Ascending aorta (tissue), 2 donors: ENCODE data around the gene KTN1. TPM values are rescaled to one million over a fixed set of nuclear protein-coding genes. Genes with fewer than 3 reads are reported as not detected.

ENCODE experiments used
- DNase-seq, 2 donors: peaks; one replicate each; pipeline ENCODE4 v3.0.0-alpha.2; 2019; ENCODE audit warnings: low spot score in 2 of 2
- H3K27ac ChIP-seq, 2 donors: fragments of 200-600 bp; sonication (generic); one replicate each; pipeline ENCODE4 v1.5.1; 2016 to 2017; ENCODE audit warnings: mild to moderate bottlenecking in 1 of 2
- H3K27me3 ChIP-seq: fragments of 200-600 bp; sonication (generic); one replicate; pipeline ENCODE4 v1.5.1; 2017
- H3K36me3 ChIP-seq, 2 donors: fragments of 200-600 bp; sonication (generic); one replicate each; pipeline ENCODE4 v1.5.1; 2016
- H3K4me1 ChIP-seq, 2 donors: fragments of 200-600 bp; sonication (generic); one replicate each; pipeline ENCODE4 v1.5.1; 2016 to 2017; ENCODE audit warnings: mild to moderate bottlenecking in 1 of 2
- H3K4me3 ChIP-seq, 2 donors: fragments of 200-600 bp; sonication (generic); one replicate each; pipeline ENCODE4 v1.5.1; 2016 to 2017; ENCODE audit warnings: mild to moderate bottlenecking in 1 of 2
- H3K9me3 ChIP-seq, 2 donors: fragments of 200-600 bp; sonication (generic); one replicate each; pipeline ENCODE4 v1.5.1; 2016
- CTCF ChIP-seq, 3 experiments: fragments of 200-600 bp in 2 of 3; fragments of 450-650 bp in 1 of 3; sonication (generic) in 2 of 3; IDR thresholded peaks; one replicate each; pipeline ENCODE4 v1.5.1; 2016 to 2019; ENCODE audit warnings: antibody characterized with exemption in 3 of 3, mild to moderate bottlenecking in 1 of 3, moderate library complexity in 1 of 3
- intact Hi-C: fragments of 100-400 bp; cut with DNase I; formaldehyde crosslinking; loops from one replicate; pipeline ENCODE4 v1.15.1; 2023
- total RNA-seq: library from RNA; depleted of rRNA; stranded (reverse); fragments of >200 nt; gene quantifications from one replicate; pipeline ENCODE4 v1.1.0, GENCODE V29; 2016

KTN1 gene
- 36.3 TPM for total RNA-seq

DNA sequence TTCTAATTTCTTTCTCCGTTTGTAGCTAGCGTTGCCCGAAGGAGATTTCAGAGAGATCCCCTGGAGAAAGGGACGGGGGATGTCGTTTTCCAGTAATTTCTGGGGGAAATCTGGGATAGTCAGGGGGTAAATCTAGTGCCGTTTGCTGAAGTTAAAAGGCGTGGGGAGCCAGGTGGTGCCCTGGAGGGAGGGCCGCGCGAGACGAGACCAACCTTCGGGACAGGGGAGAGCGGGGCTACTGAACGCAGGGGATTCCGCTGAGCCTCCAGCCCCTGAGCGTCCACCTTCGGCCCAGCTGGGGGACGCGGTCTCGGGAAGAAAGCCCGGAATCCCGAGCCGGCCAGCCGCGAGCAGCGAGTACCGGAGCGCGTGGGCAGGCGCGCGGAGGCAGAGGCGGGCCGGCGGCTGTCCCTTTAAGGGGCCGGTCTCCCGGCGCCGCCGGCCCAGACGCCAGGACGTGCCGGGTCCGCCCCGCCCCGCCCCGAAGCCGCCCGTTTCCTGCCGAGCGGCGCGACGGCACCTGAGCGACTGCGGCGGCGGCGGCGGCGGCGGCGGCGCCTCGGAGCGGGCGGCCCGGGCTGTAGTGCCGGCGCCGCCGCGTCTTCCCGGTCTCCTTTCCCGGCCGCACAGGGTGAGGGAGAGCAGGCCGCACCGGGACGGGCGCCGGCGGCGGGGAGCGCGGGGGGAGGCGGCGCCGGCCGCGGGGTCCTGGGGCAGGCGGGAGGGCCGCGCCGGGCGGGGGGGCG lies at the start of gene KTN1:
Gene KTN1, plus strand, starts transcription at position 484 of the 746 bp plus-strand sequence. CDS start 31,842 bp downstream, outside the sequence.
- H3K4me1 ChIP-seq, result peaks cover 3 to 22% of the 10 kb centered on the region in 2 donors

DNA sequence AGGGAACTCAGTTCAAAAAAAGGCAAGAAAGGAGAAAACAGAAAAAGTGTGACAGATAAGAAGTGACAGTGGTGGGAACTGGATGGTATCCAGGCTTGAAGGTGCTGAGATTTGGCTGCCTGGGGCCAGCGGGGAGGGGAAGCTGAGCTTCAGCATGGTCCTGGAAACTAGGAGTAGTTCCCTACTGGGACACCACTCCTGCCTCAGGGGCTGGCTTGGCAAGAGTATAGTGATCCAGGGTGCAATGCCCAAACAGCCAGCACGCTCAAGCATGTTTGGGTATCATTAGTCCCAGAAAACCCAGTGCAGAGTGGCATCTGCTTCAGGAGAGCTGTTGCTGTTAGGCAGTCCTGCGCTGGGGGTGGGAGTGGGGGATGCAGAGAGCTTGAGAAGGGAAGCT lies 49.5 kb upstream of the KTN1 start:
- Histone ChIP-seq H3K27me3 (no peaks in the 10 kb centered on the region), H3K36me3 (no peaks in the 10 kb centered on the region), H3K9me3 (no peaks in the 10 kb centered on the region), H3K4me1 (no peaks in the 10 kb centered on the region), H3K4me3 (no peak overlapping the region), H3K27ac (no peak overlapping the region)
- TF ChIP-seq CTCF (IDR thresholded peaks at IDR 0.05), result no peak
- intact Hi-C loops, result no loop called here
- no peak for DNase-seq

More for the DNA sequence above, at the start of gene KTN1:
- peak; percentile 24 to 86 for DNase-seq
- Histone ChIP-seq H3K27ac (peak within 1 kb of the TSS; percentile 97), H3K27me3 (no peaks in the 10 kb centered on the region), H3K36me3 (no peaks in the 10 kb centered on the region), H3K9me3 (no peaks in the 10 kb centered on the region), H3K4me3 (peak within 1 kb of the TSS; percentile 87 to 89)
- no peak for TF ChIP-seq CTCF (IDR thresholded peaks at IDR 0.05)
- intact Hi-C loops, result loop anchor here (5.0 to 10.0 kb wide), 2 partner anchors 305 to 537 kb away; partner anchors contain the start of genes FBXO34 and PELI2

DNA sequence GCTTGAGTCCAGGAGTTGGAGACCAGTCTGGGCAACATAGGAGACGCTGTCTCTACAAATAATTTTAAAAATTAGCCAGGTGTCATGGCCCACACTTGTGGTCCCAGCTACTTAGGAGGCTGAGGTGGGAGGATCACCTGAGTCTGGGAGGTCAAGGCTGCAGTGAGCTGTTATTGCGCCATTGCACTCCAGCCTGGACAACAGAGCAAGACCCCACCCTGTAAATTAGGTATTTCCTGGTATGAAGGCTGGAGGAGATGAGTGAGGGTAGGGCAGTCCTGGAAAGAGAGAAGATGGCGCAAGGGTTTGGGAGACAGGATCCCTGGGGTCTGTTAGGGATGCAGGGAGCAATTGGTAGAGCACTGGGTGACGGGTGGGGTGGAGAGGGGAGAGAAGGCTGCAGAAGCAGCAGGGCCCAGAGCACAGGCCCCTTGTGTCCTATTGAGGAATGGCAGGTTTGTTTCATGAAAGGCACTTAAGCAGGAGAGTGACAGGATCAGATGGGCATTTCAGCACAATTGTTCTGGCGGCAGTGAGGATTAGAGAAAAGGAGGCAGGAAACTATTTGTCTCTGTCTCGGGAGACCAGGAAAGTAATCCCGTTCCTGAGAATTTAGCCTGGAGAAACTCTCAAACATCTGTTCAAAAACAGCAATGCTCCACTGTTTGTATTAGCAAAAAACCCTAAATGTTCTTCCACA lies 47.2 kb upstream of the KTN1 start:
- intact Hi-C loops, result no loop called here
- H3K36me3 ChIP-seq, result no peaks in the 10 kb centered on the region
- H3K4me1 ChIP-seq, result no peaks in the 10 kb centered on the region
- no peak overlapping the region for H3K4me3 ChIP-seq
- H3K9me3 ChIP-seq, result no peaks in the 10 kb centered on the region
- DNase-seq, result no peak
- no peak for TF ChIP-seq CTCF (IDR thresholded peaks at IDR 0.05)
- no peaks in the 10 kb centered on the region for H3K27me3 ChIP-seq
- no peak overlapping the region for H3K27ac ChIP-seq

- TF ChIP-seq CTCF (IDR thresholded peaks at IDR 0.05), result no peak
- Histone ChIP-seq H3K4me1 (no peaks in the 10 kb centered on the region), H3K27ac (no peak overlapping the region), H3K9me3 (no peaks in the 10 kb centered on the region), H3K4me3 (no peak overlapping the region), H3K27me3 (no peaks in the 10 kb centered on the region), H3K36me3 (no peaks in the 10 kb centered on the region)
- intact Hi-C loops, result no loop called here
- no peak for DNase-seq
These were observed 46.0 kb upstream of the KTN1 start for GRCh38 chr14:55533960-55534359.

- intact Hi-C loops, result no loop called here
- no peaks in the 10 kb centered on the region for H3K4me1 ChIP-seq
- H3K4me3 ChIP-seq, result no peak overlapping the region
- TF ChIP-seq CTCF (IDR thresholded peaks at IDR 0.05), result no peak
- no peaks in the 10 kb centered on the region for H3K36me3 ChIP-seq
- no peak for DNase-seq
- H3K27me3 ChIP-seq, result no peaks in the 10 kb centered on the region
- H3K9me3 ChIP-seq, result no peaks in the 10 kb centered on the region
- H3K27ac ChIP-seq, result no peak overlapping the region
These were observed 44.3 kb upstream of the KTN1 start for GRCh38 chr14:55535516-55536203.
